NCI-H1694 treated with DMSO at 0.1 percent for 48 hours (cell line): ENCODE data around the gene TUBB1.

Experiments
- DNase-seq: peaks from one replicate; lab custom pipeline; 2025; lab: John Stamatoyannopoulos, UW

Gene TUBB1

DNA sequence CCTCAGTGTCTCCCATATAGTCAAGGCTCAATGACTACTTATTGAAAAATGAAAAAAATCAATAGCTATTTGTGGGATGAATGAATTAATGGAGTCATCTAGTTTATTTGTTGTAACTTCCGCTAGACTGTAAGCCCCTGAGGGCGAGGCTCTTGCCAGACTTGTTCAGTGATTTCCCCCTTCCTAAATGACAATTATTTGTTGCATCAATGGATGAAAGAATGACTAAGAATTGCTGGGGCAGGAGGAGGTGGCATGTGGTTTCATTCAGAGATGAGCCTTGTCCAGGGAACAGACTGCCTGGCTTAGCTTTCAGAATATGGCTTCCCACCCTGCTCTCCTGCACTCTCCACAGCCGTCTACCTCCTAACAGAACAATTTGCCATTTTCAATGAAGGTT lies 24.5 kb downstream of the TUBB1 start:
- DNase-seq = no peak

DNA sequence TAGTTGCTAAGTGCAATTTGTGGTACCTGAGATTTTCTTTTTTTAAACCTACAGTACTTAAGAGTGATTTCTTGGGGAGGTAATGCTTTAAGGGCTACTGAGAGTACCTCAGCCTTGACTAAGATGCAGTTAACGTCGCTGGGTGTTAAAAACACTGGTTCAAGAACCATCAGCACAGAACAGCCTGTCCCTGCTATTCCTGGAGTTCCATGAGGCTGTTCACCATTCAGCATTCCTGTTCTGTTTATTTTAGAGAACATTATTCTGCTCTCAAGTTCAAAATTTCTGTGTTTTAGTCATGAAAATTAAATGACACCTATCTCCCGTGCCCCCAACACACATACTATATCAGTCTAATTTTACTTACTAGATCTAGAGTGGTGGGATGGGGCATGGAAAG lies 25.1 kb downstream of the TUBB1 start:
- no peak for DNase-seq

DNA sequence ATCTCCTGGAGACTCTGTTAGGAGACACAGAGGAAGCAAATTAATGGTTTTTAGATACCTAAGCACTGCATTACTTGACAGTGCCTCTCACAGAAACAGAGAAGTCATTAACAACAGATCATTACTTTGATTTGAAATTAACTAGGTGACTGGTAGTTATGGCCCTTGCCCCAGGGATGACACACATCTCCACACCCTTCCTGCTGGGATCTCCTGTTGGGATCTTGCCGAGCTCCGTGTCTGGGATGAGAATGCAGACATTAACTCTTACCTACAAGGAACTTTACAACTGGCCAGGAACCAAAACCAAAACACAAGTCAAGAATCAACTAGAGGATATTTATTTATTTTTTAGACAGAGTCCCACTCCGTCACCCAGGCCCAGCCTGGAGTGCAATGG lies 25.6 kb downstream of the TUBB1 start:
- DNase-seq = no peak

DNA sequence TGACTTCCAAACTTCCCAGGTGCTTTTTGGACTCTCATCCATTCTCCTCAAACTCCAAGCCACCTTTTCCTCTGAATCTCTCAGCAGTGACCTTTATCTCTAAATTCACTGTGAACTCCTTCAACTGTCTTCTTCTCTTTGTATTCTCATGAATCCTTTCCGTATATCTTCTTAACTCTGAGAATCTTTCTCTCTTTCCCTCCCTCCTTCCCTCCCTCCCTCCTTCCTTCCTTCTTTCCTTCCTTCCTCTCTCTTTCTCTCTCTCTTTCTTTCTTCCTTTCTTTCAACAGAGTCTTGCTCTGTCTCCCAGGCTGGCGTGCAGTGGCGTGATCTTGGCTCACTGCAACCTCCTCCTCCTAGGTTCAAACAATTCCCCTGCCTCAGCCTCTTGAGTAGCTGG lies 27.6 kb downstream of the TUBB1 start:
- no peak for DNase-seq

DNA sequence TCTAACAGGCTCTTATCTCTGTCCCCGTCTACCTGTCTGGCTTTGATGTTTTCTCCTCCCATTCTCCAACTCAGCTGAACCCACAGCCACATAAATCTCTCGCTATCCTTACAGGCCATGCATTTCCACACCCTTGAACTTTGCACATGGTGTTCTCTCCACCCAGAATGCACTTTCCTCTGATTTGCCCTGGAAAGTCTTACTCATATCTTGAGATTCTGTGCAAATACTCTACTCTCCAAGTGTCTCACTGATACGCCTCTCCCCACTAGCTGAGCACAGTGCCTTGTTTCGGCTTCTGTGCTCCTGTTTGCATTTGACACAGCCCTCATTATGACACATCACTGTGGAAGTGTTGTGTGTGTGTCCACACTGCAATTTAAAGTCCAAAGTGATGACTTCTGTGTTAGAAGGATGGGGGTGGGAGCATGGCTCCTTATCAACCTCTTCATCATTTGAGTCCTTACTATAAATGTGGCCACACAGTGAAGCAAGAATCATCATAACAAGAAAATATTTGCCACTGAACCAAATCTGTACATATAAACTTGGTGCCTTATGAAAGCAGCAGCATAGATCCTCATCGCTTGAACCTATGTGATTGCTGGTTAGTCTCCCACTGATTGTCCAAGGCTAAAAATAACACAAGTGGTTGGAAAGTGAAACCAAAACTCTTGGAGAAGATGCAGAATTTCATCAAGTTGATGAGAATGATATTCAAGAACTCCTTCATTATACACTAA lies 28.9 kb downstream of the TUBB1 start:
- no peak for DNase-seq

DNA sequence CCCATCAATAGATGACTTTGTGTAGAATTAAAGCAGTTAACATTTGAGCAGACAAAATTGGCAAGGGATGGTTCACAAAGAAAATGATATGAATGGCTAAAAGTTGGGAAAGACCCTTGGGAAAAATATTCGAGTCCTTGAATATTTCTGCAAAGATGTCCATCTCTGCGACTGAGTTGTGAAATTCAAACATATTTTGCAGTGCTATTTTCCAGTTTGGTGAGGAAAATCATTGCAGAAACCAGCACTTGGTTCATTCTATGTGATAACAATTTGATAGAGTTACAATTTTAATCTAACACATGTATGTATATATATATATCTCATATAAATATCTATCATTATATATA lies 29.4 kb downstream of the TUBB1 start:
- DNase-seq = no peak

DNA sequence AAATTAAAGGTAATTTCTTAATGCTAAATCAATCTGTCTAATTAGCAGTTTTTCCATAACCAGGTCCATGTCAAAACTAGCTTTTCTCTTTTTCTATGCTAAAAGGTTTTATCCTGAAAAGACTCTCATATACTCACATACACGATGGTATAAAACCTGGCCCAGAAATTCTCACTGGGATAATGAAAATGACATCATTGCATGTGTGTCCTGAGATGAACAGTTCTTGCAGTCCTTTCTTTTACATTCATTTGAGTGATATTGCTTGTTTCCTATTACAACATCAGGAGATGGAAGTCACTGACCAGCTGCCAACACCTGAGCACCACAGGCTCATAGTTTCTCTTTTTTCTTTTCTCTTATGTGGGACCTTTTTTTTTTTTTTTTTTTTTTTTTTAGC lies 31.2 kb downstream of the TUBB1 start:
- DNase-seq = no peak

DNA sequence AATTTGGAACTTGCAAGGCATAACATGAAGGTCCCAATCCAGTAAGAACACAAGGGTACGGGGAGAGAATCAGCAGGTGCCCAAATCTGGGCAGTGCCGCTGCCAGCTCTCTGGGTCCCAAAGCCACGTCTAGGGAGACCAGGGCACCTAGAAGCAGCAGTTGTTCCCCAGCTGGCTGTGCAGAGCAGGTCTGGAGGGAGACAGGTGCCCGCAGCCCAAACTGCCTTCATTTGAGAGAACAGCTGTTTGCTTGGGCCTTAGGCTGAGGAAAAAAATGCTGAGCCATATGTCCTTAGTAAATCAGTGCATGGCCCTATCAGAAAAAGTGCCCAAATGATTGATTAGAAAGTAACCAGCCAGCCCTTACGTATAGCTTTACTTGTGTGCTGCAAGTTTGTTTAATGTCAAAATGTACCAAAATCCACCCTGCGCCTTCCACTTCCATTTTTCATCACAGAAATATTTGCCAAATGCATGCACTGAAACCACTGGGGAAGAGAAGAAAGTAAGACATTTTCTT lies 32.5 kb downstream of the TUBB1 start:
- peak; percentile 9 for DNase-seq

DNA sequence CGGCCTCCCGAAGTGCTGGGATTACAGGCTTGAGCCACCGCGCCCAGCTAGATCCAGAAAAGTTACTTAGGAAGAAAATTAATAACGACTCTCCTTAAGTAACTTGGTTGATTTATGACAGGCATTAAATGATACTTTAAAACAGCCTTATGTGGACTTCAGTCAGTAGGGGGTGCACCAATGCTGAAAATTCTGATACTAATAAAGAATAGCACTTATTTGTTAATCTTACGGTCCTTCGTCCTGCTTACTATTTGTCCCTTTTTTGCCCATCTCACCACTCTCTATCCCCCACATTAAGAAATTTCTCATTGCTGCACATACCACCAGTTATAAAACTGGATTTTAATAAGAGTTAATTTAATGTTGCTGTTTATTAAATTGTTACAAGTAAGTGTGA lies 36.1 kb downstream of the TUBB1 start:
- peak; percentile 27 for DNase-seq

DNA sequence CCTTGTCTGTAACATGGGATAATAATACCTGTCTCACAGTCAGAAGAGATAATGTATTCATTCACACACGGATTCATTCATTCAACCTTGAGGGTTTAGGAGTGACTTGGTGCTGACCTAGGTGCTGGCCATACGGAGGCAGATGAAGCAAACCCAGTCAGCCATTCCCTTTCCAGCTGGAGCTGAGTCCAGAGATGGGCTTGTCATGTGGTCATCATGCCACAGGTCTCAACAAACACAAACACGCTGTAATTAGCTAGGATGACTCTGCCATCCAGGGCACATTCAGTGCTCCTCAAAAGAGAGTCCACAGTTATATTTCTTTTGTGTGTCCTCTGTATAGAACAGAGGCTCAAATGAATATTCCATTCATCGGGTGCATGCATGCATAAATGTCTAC lies 42.9 kb downstream of the TUBB1 start:
- DNase-seq = no peak

DNA sequence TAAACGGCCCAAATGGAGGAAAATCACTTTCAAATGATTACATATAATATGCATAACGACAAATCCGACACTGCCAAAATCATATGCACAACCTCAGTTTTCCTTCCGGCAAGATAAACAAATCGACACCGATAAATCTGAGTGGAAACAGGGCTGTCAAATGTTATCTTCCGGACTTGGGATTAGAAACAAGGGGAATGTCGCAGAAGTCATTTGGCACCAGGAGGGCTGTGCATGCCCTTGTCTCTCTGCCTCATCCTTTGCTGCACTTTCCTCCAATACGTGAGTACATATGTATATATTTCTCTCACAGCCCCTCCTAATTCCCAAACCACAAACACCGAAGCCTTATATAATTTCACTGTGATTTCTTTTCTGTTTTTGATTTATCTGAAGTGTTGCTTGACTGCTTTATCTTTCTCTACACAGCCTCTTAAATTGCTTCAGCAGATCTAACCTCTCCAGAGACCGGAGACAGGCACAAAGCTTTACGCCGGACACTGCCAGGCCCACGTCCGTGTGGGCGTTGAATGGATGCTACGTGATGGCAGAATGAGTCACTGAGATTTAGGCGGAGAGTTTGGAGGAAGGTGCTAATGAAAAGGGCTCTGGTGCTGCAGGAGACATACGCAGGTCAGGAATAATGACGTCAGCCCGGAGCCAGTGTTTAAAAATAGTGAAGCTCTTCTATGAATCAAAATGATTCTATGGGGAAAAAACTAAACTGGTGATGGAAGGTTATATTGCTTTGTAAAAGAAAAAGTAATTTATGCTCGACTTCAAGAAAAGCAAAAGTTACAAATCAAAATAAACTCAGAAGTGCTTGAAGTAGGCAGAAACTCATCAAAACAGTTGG lies 44.4 kb downstream of the TUBB1 start:
- DNase-seq = no peak

DNA sequence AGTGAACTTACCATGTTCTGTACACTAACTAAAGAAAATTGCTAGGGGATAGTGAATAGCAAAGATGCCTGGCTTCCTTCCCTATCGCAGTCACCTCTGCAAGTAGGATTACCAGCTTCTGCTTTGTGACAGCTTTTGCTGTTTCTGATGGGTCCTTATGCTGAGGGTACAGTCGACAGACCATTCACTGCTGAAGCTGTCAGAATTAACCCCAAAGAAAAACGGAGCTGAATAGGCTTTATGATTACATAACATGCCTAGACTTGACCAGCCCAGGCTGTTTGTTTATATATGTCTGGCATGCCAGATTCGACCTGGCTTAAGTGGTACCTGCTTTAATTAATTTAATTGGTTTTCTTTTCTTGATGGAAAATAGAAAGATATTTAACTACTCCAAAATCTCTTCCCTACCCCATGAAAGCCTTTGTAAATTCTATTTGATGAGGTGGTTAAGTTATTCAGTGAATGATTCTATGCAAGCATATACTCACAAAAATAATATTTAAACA lies 45.0 kb downstream of the TUBB1 start:
- peak; percentile 52 for DNase-seq

DNA sequence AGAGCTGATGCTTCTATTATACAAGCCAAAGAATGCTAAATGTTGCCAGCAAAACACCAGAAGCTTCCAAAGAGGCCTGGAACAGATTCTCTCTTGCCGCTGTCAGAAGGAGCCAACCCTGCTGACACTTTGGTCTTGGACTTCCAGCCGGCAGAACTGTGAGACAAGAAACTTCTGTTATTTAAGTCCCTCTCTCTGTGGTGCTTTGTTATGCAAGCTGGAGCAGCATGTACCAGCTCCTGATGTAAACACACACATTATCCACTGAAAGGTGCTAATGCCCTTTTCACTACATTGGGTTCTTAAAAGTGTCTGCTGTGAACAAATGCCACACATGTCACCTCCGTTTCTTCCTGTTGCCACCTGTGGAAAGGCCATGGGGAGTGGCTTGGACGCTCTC lies 49.3 kb downstream of the TUBB1 start:
- DNase-seq = no peak

DNA sequence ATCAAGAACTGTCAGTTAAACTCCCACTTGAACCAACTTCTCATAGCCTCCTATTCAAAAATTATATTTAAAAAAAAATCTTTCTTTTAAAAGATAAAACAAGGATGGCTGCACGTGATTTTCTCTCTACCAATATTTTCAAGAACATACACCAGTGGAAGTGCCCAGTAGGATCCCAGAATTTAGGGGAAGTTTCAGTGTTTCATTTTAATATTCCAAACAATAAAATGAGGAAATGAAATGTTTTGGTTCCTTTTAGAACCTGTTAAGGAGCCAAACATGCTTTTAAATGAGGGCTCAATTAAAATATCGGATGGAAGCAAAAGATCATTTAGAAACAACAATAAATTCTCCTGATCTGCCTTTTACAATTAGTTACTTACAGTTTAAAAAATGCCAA lies 49.8 kb downstream of the TUBB1 start:
- DNase-seq = no peak

DNA sequence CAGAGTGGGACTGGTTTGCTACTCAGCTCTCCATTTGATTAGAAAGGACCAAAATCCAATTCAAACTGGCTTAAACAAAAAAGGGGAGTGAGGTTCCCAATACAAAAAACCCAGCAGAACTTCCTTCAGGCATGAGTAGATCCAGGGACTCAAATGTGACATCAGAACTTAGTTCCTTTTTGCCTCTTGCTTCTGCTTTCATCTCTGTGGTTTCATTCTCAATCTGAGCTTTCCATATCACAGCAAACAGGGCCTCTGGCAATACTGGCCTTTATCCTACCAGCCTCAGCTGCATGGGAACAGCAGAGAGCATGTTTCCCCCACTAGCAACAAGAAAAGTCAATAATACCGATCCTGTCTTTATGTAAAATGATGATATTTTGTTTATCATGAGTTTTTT lies 52.0 kb downstream of the TUBB1 start:
- DNase-seq = no peak

DNA sequence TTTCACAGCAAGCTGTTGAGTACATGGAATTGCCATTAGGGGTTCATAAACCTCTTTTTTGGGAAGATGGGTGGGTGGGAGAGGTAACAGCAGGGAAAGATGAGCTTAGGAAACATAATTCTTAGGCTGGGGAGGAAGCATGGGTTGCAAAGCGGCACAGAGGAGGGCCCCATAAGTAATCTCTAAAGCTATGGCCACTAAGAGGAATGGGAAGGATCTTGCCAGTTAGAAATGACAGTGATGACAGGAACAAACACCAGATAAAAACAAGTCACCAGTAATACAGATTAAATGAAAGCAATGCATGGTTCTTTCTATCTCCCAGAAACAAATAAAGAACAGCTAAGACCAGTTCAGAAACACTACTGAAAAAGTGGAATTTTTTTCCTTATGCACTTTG lies 54.4 kb downstream of the TUBB1 start:
- no peak for DNase-seq

DNA sequence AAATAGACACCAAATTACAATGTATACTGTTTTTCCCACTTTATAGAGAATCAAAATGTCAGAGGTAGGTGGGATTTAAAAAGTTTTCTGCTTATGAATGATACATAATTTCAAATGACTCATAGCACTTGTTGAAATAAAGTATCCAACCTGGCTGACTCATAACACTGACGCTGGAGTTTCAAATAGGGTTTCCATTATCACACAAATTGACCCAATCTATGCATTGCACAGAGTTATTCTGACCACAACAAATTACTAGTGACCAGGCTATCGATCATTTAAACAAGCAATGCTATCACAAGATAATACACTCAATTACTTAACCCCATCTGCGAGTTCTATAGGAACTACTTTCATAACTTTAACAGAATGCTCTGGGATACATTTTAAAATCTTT lies 55.2 kb downstream of the TUBB1 start:
- no peak for DNase-seq

DNA sequence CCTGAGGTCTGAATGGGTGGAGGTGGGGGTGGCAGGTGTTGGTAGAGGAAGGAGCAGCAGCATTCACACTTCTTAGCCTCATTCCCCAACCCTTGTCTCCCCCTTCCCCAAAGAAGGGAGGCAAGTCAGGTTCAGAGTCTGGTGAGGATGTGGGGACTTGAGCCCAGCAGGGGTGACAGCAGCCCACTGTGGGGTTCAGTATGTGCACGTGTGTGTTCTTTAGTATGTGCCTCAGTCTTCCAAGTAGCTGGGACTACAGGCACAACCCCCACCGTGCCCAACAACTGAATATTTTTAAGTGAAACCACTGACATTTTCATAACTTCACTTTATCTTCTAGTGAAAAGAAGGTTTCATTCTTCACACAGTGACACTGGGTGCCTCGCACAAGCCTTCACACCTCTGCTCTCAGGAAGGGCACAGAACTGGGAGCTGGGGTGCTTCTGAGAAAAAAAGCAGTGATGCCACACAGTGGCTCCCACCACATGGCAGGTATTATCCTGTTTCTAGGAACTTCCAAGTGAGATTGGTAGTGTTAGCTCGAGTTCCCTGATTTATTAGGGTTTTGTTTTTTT lies 56.8 kb downstream of the TUBB1 start:
- no peak for DNase-seq
